ENCODE data around the gene KIAA1217.

KIAA1217 gene

DNA sequence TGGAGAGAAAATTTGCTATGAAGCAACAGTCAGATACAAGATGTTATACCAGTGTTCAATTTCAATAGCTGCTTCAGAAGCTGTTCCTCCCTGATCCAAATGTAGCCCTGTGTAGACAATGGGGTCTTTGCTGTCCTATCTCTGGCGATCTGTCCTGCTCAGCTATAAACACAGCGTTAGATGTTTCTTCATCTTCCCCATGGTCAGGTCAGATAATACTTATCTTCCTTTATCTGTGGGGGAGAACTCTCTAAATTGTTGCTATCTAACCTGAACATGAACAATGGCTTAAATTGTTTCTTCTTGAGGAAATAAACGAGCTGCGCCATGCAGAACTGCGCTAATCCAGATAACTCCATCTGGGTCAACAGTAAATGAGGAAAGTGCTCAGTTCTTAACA, 15.6 kb upstream of the KIAA1217 start:
- Histone ChIP-seq H3K4me3 (ENCODE audit: low read length) (no peak overlapping the region), H3K4me1 (ENCODE audit: control insufficient read depth, insufficient read depth, low read length) (peaks cover 3% of the 10 kb centered on the region), H3K27me3 (replicated peaks; ENCODE audit: control insufficient read depth, insufficient read depth, low read length) (no peaks in the 10 kb centered on the region), H3K36me3 (ENCODE audit: control insufficient read depth, insufficient read depth, low read length, severe bottlenecking) (no peaks in the 10 kb centered on the region), H3K9ac (ENCODE audit: low read length) (no peak overlapping the region), H3K9me3 (ENCODE audit: control insufficient read depth, low read length) (no peaks in the 10 kb centered on the region)
- no peak for DNase-seq (ENCODE audit: low read depth)

- peaks cover under 1% of the 10 kb centered on the region for H3K27me3 ChIP-seq (replicated peaks; ENCODE audit: control insufficient read depth, insufficient read depth, low read length)
- H3K9me3 ChIP-seq (ENCODE audit: control insufficient read depth, low read length) = no peaks in the 10 kb centered on the region
- no peak for DNase-seq (ENCODE audit: low read depth)
Measured at GRCh38 chr10:24197263-24197662, 11.7 kb upstream of the KIAA1217 start.

DNA sequence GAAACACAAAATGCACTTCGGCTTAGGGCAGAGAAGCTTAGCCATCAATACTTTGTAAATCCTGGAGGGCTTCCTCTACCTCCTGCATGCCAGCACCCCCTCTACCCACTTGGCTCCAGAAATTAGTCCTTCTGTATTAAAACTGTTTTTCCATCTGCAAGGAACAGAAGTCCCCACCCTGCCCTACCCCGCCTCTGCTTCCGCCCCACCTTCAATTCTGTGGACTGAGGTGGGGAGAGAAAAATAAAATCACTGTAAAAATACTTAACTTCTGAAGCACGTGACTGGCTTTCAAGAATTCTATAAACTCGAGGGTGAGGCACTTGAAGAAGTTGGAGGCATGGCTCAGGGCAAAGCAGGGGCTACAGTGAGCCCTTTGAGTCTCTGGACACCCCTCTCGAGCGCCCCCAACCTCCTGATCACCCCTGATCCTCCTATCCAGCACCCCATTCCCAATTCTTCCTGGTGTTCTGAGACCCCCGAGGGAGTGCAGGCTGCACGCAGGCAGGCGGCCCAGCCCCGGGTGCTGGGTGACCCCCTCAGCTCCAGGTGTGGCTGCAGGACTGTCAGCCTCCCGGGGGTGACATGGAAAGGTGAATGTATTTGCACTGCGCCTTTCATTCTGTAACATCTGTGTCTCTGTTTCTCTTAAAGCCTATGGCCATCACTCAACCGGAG, 7.3 kb upstream of the KIAA1217 start:
- H3K36me3 ChIP-seq (ENCODE audit: control insufficient read depth, insufficient read depth, low read length, severe bottlenecking) = no peaks in the 10 kb centered on the region
- H3K27me3 ChIP-seq (replicated peaks; ENCODE audit: control insufficient read depth, insufficient read depth, low read length) = peaks cover 5% of the 10 kb centered on the region
- H3K4me3 ChIP-seq (ENCODE audit: low read length) = no peak overlapping the region
- no peak for DNase-seq (ENCODE audit: low read depth)
- peaks cover 2% of the 10 kb centered on the region for H3K4me1 ChIP-seq (ENCODE audit: control insufficient read depth, insufficient read depth, low read length)
- no peaks in the 10 kb centered on the region for H3K9me3 ChIP-seq (ENCODE audit: control insufficient read depth, low read length)
- H3K9ac ChIP-seq (ENCODE audit: low read length) = no peak overlapping the region

More at GRCh38 chr10:24197263-24197662, 11.7 kb upstream of the KIAA1217 start:
- Histone ChIP-seq H3K4me1 (ENCODE audit: control insufficient read depth, insufficient read depth, low read length) (peaks cover 3% of the 10 kb centered on the region), H3K4me3 (ENCODE audit: low read length) (no peak overlapping the region), H3K9ac (ENCODE audit: low read length) (no peak overlapping the region), H3K36me3 (ENCODE audit: control insufficient read depth, insufficient read depth, low read length, severe bottlenecking) (no peaks in the 10 kb centered on the region)

DNA sequence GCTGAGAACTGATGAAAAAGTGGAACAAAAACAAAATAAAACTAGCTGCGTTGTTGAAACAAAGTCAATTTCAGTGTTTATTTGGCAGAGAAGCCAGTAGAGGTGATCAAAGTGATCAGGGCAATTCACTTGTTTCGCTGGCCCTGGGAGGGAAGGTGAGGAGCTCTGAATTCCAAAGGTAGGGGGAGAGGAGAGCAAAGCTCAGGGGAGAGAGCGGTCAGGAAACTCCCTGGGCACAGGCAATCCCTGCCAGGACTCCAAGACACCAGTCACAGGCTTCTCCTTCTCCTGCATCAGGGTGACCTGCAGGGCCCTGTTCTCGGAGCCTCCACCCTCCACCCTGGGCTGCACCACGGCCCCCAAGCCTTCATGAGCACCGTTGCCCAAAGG, 6.8 kb upstream of the KIAA1217 start:
- Histone ChIP-seq H3K4me3 (ENCODE audit: low read length) (no peak overlapping the region), H3K9me3 (ENCODE audit: control insufficient read depth, low read length) (no peaks in the 10 kb centered on the region), H3K4me1 (ENCODE audit: control insufficient read depth, insufficient read depth, low read length) (no peaks in the 10 kb centered on the region), H3K36me3 (ENCODE audit: control insufficient read depth, insufficient read depth, low read length, severe bottlenecking) (no peaks in the 10 kb centered on the region), H3K27me3 (replicated peaks; ENCODE audit: control insufficient read depth, insufficient read depth, low read length) (peaks cover 5% of the 10 kb centered on the region), H3K9ac (ENCODE audit: low read length) (no peak overlapping the region)
- no peak for DNase-seq (ENCODE audit: low read depth)

DNA sequence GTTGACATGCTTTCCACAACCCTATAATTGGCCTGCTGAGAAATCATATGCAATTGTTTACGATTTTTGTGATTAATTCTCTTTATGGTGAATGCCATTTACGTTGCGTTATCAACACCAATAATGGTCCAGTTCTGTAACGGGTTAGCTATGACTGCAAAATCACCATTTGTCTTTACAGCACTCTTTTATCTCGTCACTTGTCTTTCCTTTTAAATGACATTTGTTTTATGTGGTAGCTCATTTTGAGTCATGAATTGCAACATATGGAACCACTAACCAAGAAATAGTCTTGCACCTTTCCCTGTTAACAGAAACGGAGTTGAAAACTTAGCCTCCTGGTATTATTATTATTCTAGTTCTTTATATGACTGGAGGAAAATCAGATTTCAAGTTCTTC, 3.1 kb upstream of the KIAA1217 start:
- no peak overlapping the region for H3K4me3 ChIP-seq (ENCODE audit: low read length)
- no peak overlapping the region for H3K9ac ChIP-seq (ENCODE audit: low read length)
- H3K27me3 ChIP-seq (replicated peaks; ENCODE audit: control insufficient read depth, insufficient read depth, low read length) = peaks cover 5% of the 10 kb centered on the region
- H3K4me1 ChIP-seq (ENCODE audit: control insufficient read depth, insufficient read depth, low read length) = peaks cover 26% of the 10 kb centered on the region
- H3K36me3 ChIP-seq (ENCODE audit: control insufficient read depth, insufficient read depth, low read length, severe bottlenecking) = no peaks in the 10 kb centered on the region
- no peaks in the 10 kb centered on the region for H3K9me3 ChIP-seq (ENCODE audit: control insufficient read depth, low read length)
- DNase-seq (ENCODE audit: low read depth) = no peak

DNA sequence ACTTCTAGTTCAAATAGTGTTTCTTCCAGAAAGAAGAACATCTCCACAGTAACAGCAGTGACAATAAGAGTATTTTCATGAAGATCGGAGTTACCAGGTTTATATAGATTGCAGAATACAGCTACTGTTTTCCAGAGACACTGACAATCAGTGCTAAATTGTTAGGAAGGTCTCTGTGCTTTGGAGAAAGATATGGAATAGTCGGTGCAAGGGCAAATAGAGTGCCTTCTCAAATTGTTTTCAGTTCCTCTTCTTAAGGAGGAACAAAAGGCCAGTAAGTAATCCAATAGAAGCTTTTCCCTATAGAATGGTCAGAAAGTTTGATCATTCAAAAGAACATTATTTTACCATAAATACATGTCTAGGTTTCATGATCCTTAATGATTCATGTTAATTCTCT, 2.6 kb upstream of the KIAA1217 start:
- no peak overlapping the region for H3K4me3 ChIP-seq (ENCODE audit: low read length)
- no peaks in the 10 kb centered on the region for H3K36me3 ChIP-seq (ENCODE audit: control insufficient read depth, insufficient read depth, low read length, severe bottlenecking)
- H3K4me1 ChIP-seq (ENCODE audit: control insufficient read depth, insufficient read depth, low read length) = peaks cover 26% of the 10 kb centered on the region
- DNase-seq (ENCODE audit: low read depth) = no peak
- no peak overlapping the region for H3K9ac ChIP-seq (ENCODE audit: low read length)
- H3K27me3 ChIP-seq (replicated peaks; ENCODE audit: control insufficient read depth, insufficient read depth, low read length) = peaks cover 5% of the 10 kb centered on the region
- H3K9me3 ChIP-seq (ENCODE audit: control insufficient read depth, low read length) = no peaks in the 10 kb centered on the region

DNA sequence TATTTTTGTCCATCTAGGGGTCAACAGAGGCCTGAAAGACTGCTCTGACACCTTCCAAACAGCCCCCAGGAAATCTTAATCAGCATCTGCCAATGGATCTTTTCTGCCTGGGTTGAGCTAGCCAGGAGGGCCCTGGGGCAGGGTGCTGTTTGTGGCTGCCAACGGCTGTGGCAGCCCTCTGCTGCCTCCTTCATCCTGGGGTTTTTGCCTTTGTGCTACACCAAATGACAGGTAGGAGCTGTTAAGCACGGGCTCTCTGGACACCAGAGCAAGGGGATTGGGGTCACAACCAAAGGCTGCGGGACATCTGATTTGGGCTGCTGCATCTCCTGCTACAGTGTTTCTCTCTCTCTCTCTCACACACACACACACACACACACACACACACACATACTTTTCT, 2.0 kb upstream of the KIAA1217 start:
- Histone ChIP-seq H3K4me3 (ENCODE audit: low read length) (no peak overlapping the region), H3K27me3 (replicated peaks; ENCODE audit: control insufficient read depth, insufficient read depth, low read length) (peaks cover 5% of the 10 kb centered on the region), H3K4me1 (ENCODE audit: control insufficient read depth, insufficient read depth, low read length) (peaks cover 26% of the 10 kb centered on the region), H3K9me3 (ENCODE audit: control insufficient read depth, low read length) (no peaks in the 10 kb centered on the region), H3K36me3 (ENCODE audit: control insufficient read depth, insufficient read depth, low read length, severe bottlenecking) (no peaks in the 10 kb centered on the region), H3K9ac (ENCODE audit: low read length) (no peak overlapping the region)
- no peak for DNase-seq (ENCODE audit: low read depth)

- Histone ChIP-seq H3K9ac (ENCODE audit: low read length) (no peak overlapping the region), H3K27me3 (replicated peaks; ENCODE audit: control insufficient read depth, insufficient read depth, low read length) (peaks cover 4% of the 10 kb centered on the region), H3K4me3 (ENCODE audit: low read length) (no peak overlapping the region), H3K4me1 (ENCODE audit: control insufficient read depth, insufficient read depth, low read length) (peaks cover 26% of the 10 kb centered on the region), H3K9me3 (ENCODE audit: control insufficient read depth, low read length) (no peaks in the 10 kb centered on the region), H3K36me3 (ENCODE audit: control insufficient read depth, insufficient read depth, low read length, severe bottlenecking) (no peaks in the 10 kb centered on the region)
- no peak for DNase-seq (ENCODE audit: low read depth)
Measured at GRCh38 chr10:24207341-24207740, 1.6 kb upstream of the KIAA1217 start.

GRCh38 chr10:24207781-24208611, 942 bp upstream of the KIAA1217 start:
- Histone ChIP-seq H3K9ac (ENCODE audit: low read length) (peak overlapping the region; percentile 80), H3K4me1 (ENCODE audit: control insufficient read depth, insufficient read depth, low read length) (peaks cover 26% of the 10 kb centered on the region), H3K4me3 (ENCODE audit: low read length) (peak overlapping the region; percentile 85), H3K27me3 (replicated peaks; ENCODE audit: control insufficient read depth, insufficient read depth, low read length) (no peaks in the 10 kb centered on the region), H3K9me3 (ENCODE audit: control insufficient read depth, low read length) (no peaks in the 10 kb centered on the region), H3K36me3 (ENCODE audit: control insufficient read depth, insufficient read depth, low read length, severe bottlenecking) (no peaks in the 10 kb centered on the region)
- peak; percentile 11 for DNase-seq (ENCODE audit: low read depth)

DNA sequence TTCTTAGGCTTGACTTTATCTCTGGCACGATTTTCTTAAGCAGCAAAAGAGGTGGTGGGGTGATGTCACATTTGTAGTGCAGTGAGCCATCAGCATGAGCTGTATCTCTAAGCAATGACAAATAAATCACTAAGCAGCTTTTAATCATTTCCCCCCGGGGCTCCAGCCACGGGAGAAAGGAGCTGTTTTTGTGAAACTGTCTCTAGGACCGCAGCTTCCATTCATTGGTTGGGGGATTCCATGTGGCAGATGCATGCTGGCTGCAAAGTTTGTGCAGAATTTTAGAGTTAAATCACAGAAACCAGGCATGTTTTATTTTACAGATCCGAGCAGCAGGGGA, 464 bp downstream of the KIAA1217 start:
- no peaks in the 10 kb centered on the region for H3K27me3 ChIP-seq (replicated peaks; ENCODE audit: control insufficient read depth, insufficient read depth, low read length)
- H3K4me1 ChIP-seq (ENCODE audit: control insufficient read depth, insufficient read depth, low read length) = peaks cover 27% of the 10 kb centered on the region
- peak overlapping the region; percentile 80 for H3K9ac ChIP-seq (ENCODE audit: low read length)
- H3K9me3 ChIP-seq (ENCODE audit: control insufficient read depth, low read length) = no peaks in the 10 kb centered on the region
- H3K4me3 ChIP-seq (ENCODE audit: low read length) = peak overlapping the region; percentile 85
- H3K36me3 ChIP-seq (ENCODE audit: control insufficient read depth, insufficient read depth, low read length, severe bottlenecking) = no peaks in the 10 kb centered on the region
- peak; percentile 29 for DNase-seq (ENCODE audit: low read depth)

DNA sequence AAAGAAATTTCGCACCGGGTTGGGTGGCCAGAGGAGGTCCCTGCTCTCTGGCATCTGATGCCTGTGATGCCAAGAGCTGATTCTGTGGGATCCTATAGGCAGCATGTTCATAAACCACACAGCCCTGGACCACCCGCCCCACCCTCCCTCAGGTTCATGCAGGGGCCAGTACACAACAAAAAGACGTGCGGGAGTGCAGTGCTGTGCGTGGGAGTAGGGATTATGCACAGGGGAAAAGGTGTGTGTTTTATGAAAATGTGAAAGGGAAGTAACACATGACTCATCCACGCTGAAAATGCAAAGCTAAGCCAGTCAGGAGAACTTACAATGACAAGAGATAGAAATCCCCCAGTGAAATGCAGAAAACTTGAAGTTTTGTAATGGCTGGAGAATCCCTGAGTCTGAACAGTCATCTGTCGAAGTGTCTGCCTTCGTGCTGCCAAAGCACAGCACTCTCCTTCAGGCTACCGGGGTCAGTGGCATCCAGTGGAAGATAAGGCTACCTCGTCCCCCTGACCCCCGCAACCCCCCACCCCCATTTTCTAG, 1.1 kb downstream of the KIAA1217 start:
- Histone ChIP-seq H3K36me3 (ENCODE audit: control insufficient read depth, insufficient read depth, low read length, severe bottlenecking) (no peaks in the 10 kb centered on the region), H3K9ac (ENCODE audit: low read length) (peak overlapping the region; percentile 80), H3K4me1 (ENCODE audit: control insufficient read depth, insufficient read depth, low read length) (peaks cover 33% of the 10 kb centered on the region), H3K27me3 (replicated peaks; ENCODE audit: control insufficient read depth, insufficient read depth, low read length) (no peaks in the 10 kb centered on the region), H3K9me3 (ENCODE audit: control insufficient read depth, low read length) (no peaks in the 10 kb centered on the region), H3K4me3 (ENCODE audit: low read length) (peak overlapping the region; percentile 85)
- peak; percentile 33 for DNase-seq (ENCODE audit: low read depth)
